GM19035 (cell line): ENCODE results near the gene ZNF253.
"Not testable (repeated sequence)": the region's sequence is repeated elsewhere in the genome, so short reads cannot be mapped to it uniquely, and the experiment has no call there.

ENCODE experiments used
- ATAC-seq: cut with Tn5 transposase; IDR thresholded peaks from one replicate; pipeline ENCODE4 v1.9.1; 2021; ENCODE audit not compliant: unreplicated experiment

Gene ZNF253

GRCh38 chr19:19865750-19866610 is at the start of gene ZNF253:
TSS of gene ZNF253 (plus strand) at chr19:19865882. CDS start at chr19:19865997, 115 bp downstream.
- peak; percentile 92 for ATAC-seq

GRCh38 chr19:19816679-19817078 is 49.0 kb upstream of the ZNF253 start:
- ATAC-seq = no peak

- no peak for ATAC-seq
Measured at GRCh38 chr19:19817357-19817756, 48.3 kb upstream of the ZNF253 start.

GRCh38 chr19:19820774-19821320 is 44.8 kb upstream of the ZNF253 start:
- ATAC-seq = no peak

GRCh38 chr19:19821366-19821951 is 44.2 kb upstream of the ZNF253 start, which contains the start of gene ZNF506:
TSS of gene ZNF506 (minus strand) at chr19:19821750. CDS start at chr19:19821603, 147 bp downstream.
- ATAC-seq = peak; percentile 89

- ATAC-seq = peak; percentile 24
Measured at GRCh38 chr19:19821976-19822375, 43.7 kb upstream of the ZNF253 start.

GRCh38 chr19:19823916-19824315 is 41.8 kb upstream of the ZNF253 start:
- ATAC-seq = no peak

- ATAC-seq = no peak
Measured at GRCh38 chr19:19826875-19827274, 38.8 kb upstream of the ZNF253 start.

GRCh38 chr19:19835560-19836038 is 30.1 kb upstream of the ZNF253 start:
- ATAC-seq = no peak

GRCh38 chr19:19847781-19848180 is 17.9 kb upstream of the ZNF253 start:
- ATAC-seq = no peak

GRCh38 chr19:19849056-19849455 is 16.6 kb upstream of the ZNF253 start:
- ATAC-seq = no peak

- not testable (repeated sequence) for ATAC-seq
Measured at GRCh38 chr19:19851740-19852139, 13.9 kb upstream of the ZNF253 start.

- ATAC-seq = no peak
Measured at GRCh38 chr19:19858751-19859150, 6.9 kb upstream of the ZNF253 start.

- ATAC-seq = no peak
Measured at GRCh38 chr19:19860756-19861390, 4.8 kb upstream of the ZNF253 start.

- ATAC-seq = peak; percentile 17
Measured at GRCh38 chr19:19866611-19867248, 1.0 kb downstream of the ZNF253 start.

GRCh38 chr19:19870086-19870485 is 4.4 kb downstream of the ZNF253 start:
- not testable (repeated sequence) for ATAC-seq

- ATAC-seq = no peak
Measured at GRCh38 chr19:19871932-19872331, 6.2 kb downstream of the ZNF253 start.

- ATAC-seq = no peak
Measured at GRCh38 chr19:19873381-19873780, 7.7 kb downstream of the ZNF253 start.

GRCh38 chr19:19877724-19878123 is 12.0 kb downstream of the ZNF253 start:
- ATAC-seq = no peak

- no peak for ATAC-seq
Measured at GRCh38 chr19:19884583-19884982, 18.9 kb downstream of the ZNF253 start.
